Measurements from ENCODE around the gene UGT2B15. TPM values are rescaled to one million over a fixed set of nuclear protein-coding genes. Genes with fewer than 3 reads are reported as not detected.
A peak's percentile ranks its signal among the peaks of the same experiment; 100 is the strongest.

Gene UGT2B15
- total RNA-seq, 1 donor, result not detected

DNA sequence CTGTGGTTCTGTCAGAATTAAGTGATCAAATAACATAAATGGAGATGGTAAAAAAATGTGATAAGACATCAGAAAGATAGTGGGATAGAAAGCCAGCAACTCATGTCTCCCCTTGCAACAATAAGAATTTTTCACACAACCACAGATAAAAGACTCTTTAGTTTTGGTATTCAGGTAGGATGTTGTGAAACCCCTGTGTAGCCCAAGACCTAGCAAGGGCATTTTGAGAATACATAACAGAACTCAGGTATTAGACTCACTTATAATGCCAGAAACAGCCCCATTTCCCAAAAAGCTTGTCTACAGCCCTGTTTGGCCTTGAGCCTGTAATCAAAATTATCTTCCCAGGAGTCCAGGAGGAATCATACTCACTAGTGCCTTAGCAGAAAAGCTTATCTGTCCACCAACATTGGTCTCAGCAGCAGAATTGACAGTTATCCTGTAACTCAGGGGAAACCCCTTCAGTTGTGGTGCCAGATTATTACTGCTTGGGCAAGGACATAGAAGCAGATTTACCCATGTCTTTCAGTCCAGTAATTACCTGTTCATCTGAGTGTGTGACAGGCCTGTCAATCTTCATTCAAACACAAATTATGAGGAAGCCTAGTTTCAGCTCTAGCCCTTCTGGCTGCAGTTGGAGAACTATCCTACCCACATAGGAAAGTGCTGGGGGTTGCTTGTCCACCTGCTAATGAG is 53.3 kb downstream of the UGT2B15 start:
- peak; percentile 65 for DNase-seq (ENCODE audit: insufficient read length, low spot score, missing footprints)
- Histone ChIP-seq H2AFZ (ENCODE audit: low read length) (no peak overlapping the region), H3K79me2 (ENCODE audit: insufficient read depth, low read length) (no peaks in the 10 kb centered on the region), H4K20me1 (ENCODE audit: insufficient read depth, low read length) (no peaks in the 10 kb centered on the region), H3K27me3 (ENCODE audit: insufficient read depth, low read length) (no peaks in the 10 kb centered on the region), H3K27ac (ENCODE audit: low read depth, low read length) (no peak overlapping the region), H3K36me3 (ENCODE audit: insufficient read depth, low read length) (no peaks in the 10 kb centered on the region), H3K4me1 (ENCODE audit: insufficient read depth, low read length) (no peaks in the 10 kb centered on the region), H3K4me3 (ENCODE audit: insufficient read depth, low read length) (no peak overlapping the region), H3K4me2 (ENCODE audit: insufficient read depth, low read length) (no peak overlapping the region), H3K9me3 (ENCODE audit: low read depth, low read length) (peaks cover 3% of the 10 kb centered on the region)
- TF ChIP-seq, protein P1, sequence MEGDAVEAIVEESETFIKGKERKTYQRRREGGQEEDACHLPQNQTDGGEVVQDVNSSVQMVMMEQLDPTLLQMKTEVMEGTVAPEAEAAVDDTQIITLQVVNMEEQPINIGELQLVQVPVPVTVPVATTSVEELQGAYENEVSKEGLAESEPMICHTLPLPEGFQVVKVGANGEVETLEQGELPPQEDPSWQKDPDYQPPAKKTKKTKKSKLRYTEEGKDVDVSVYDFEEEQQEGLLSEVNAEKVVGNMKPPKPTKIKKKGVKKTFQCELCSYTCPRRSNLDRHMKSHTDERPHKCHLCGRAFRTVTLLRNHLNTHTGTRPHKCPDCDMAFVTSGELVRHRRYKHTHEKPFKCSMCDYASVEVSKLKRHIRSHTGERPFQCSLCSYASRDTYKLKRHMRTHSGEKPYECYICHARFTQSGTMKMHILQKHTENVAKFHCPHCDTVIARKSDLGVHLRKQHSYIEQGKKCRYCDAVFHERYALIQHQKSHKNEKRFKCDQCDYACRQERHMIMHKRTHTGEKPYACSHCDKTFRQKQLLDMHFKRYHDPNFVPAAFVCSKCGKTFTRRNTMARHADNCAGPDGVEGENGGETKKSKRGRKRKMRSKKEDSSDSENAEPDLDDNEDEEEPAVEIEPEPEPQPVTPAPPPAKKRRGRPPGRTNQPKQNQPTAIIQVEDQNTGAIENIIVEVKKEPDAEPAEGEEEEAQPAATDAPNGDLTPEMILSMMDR (IDR thresholded peaks at IDR 0.05; ENCODE audit: extremely low read depth, low read depth, low read length), result no peak

DNA sequence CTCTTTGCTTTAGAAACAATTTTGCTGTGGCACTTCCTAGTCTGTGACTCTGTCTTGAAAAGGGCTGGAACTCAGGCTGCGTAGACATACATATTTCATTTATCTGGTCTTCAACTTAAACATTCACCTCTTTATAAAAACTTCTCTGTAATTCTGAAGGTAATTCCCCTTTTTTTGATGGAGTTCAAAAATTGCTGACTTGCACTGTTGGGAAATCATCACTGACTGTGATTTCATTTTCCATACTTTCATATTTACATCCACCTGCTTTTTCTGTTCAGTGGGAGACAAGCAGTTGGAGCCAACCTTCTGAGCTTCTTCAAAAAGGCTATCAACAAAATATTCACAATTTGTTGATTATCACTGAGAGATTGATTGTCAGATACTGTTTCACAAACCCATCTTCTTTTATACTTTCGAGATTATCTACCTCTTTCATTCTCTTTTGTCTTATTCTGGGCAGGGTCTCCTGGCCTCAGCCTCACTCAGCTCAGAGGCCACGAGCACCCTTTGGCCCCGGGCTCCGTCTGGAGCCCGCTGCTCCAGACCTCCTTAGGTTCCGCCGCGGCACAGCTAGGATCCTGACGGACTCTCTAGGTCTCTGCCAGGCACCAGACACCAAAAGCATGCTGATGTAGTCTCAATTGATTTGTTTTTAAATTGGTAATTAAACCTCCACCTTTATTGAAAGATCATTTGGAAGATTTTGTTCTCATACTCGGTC is 54.6 kb downstream of the UGT2B15 start:
- Histone ChIP-seq H3K9me3 (ENCODE audit: low read depth, low read length) (peaks cover 3% of the 10 kb centered on the region), H3K4me1 (ENCODE audit: insufficient read depth, low read length) (no peaks in the 10 kb centered on the region), H3K27me3 (ENCODE audit: insufficient read depth, low read length) (no peaks in the 10 kb centered on the region), H3K79me2 (ENCODE audit: insufficient read depth, low read length) (no peaks in the 10 kb centered on the region), H3K4me3 (ENCODE audit: insufficient read depth, low read length) (no peak overlapping the region), H3K4me2 (ENCODE audit: insufficient read depth, low read length) (no peak overlapping the region), H3K36me3 (ENCODE audit: insufficient read depth, low read length) (no peaks in the 10 kb centered on the region), H2AFZ (ENCODE audit: low read length) (no peak overlapping the region), H3K27ac (ENCODE audit: low read depth, low read length) (no peak overlapping the region), H4K20me1 (ENCODE audit: insufficient read depth, low read length) (no peaks in the 10 kb centered on the region)
- no peak for DNase-seq (ENCODE audit: insufficient read length, low spot score, missing footprints)
- TF ChIP-seq, protein P1 (IDR thresholded peaks at IDR 0.05; ENCODE audit: extremely low read depth, low read depth, low read length), result no peak

DNA sequence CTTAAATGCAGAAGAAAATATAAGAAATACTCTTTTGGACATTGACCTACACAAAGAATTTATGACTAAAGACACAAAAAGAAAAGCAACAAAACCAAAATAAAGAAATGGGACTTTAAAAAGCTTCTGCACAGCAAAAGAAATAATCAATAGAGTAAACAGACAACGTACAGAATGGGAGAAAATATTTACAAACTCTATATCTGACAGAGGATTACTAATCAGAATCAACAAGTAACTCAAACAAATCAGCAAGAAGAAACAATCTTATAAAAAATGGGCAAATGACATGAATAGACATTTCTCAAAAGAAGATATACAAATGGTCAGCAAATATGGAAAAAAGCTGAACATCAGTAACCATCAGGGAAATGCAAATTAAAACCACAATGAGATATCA is 56.7 kb downstream of the UGT2B15 start:
- Histone ChIP-seq H3K4me3 (ENCODE audit: insufficient read depth, low read length) (no peak overlapping the region), H2AFZ (ENCODE audit: low read length) (no peak overlapping the region), H4K20me1 (ENCODE audit: insufficient read depth, low read length) (no peaks in the 10 kb centered on the region), H3K79me2 (ENCODE audit: insufficient read depth, low read length) (no peaks in the 10 kb centered on the region), H3K9me3 (ENCODE audit: low read depth, low read length) (peaks cover 3% of the 10 kb centered on the region), H3K4me1 (ENCODE audit: insufficient read depth, low read length) (no peaks in the 10 kb centered on the region), H3K4me2 (ENCODE audit: insufficient read depth, low read length) (no peak overlapping the region), H3K36me3 (ENCODE audit: insufficient read depth, low read length) (no peaks in the 10 kb centered on the region), H3K27ac (ENCODE audit: low read depth, low read length) (no peak overlapping the region), H3K27me3 (ENCODE audit: insufficient read depth, low read length) (no peaks in the 10 kb centered on the region)
- TF ChIP-seq, protein P1 (IDR thresholded peaks at IDR 0.05; ENCODE audit: extremely low read depth, low read depth, low read length), result no peak
- no peak for DNase-seq (ENCODE audit: insufficient read length, low spot score, missing footprints)

DNA sequence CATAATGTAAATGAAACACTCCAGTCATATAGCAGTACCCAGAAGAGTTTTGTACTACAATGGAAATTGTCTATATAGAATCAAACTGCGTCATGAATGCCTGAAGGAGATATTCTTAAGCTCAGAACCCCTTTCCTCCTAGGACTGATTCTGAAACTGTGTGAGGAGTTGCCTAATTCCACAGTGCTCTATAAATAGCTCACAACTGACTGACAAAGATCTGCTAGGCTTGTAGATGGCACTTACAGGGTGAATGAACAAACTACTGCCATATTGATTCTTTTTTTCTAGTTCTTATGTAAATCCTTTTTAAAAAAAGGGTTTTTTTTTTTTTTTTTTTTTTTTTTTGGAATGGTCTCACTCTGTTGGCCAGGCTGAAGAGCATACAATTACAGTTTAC is 64.2 kb downstream of the UGT2B15 start:
- no peak overlapping the region for H2AFZ ChIP-seq (ENCODE audit: low read length)
- no peak overlapping the region for H3K4me3 ChIP-seq (ENCODE audit: insufficient read depth, low read length)
- H3K79me2 ChIP-seq (ENCODE audit: insufficient read depth, low read length), result no peaks in the 10 kb centered on the region
- H3K27ac ChIP-seq (ENCODE audit: low read depth, low read length), result no peak overlapping the region
- no peaks in the 10 kb centered on the region for H4K20me1 ChIP-seq (ENCODE audit: insufficient read depth, low read length)
- no peaks in the 10 kb centered on the region for H3K4me1 ChIP-seq (ENCODE audit: insufficient read depth, low read length)
- no peak overlapping the region for H3K4me2 ChIP-seq (ENCODE audit: insufficient read depth, low read length)
- TF ChIP-seq, protein P1 (IDR thresholded peaks at IDR 0.05; ENCODE audit: extremely low read depth, low read depth, low read length), result no peak
- no peaks in the 10 kb centered on the region for H3K9me3 ChIP-seq (ENCODE audit: low read depth, low read length)
- no peaks in the 10 kb centered on the region for H3K36me3 ChIP-seq (ENCODE audit: insufficient read depth, low read length)
- no peaks in the 10 kb centered on the region for H3K27me3 ChIP-seq (ENCODE audit: insufficient read depth, low read length)
- DNase-seq (ENCODE audit: insufficient read length, low spot score, missing footprints), result no peak
